Gastrocnemius medialis (tissue), 4 donors: Measurements from ENCODE around the gene LAMC2.

ENCODE experiments used
- CTCF ChIP-seq, 5 experiments: fragments of 450-650 bp in 3 of 5; fragments of 200-600 bp in 2 of 5; sonication (generic) in 2 of 5; IDR thresholded peaks in 4 of 5; conservative IDR thresholded peaks in 1 of 5; 1 replicate in 4 of 5; 2 replicates in 1 of 5; pipeline ENCODE4 v1.5.1; 2016 to 2019; ENCODE audit warnings: antibody characterized with exemption in 5 of 5, mild to moderate bottlenecking in 3 of 5, moderate library complexity in 3 of 5
- POLR2A ChIP-seq, 2 donors: fragments of 450-650 bp; IDR thresholded peaks; one replicate each; pipeline ENCODE4 v1.6.1; 2017; ENCODE audit warnings: antibody characterized with exemption in 2 of 2, mild to moderate bottlenecking in 2 of 2, moderate library complexity in 2 of 2

- TF ChIP-seq CTCF (IDR thresholded peaks at IDR 0.05 in 4 of 5, conservative IDR thresholded peaks at IDR 0.05 in 1 of 5) (no peak), POLR2A (IDR thresholded peaks at IDR 0.05) (no peak)
These were observed 7.0 kb upstream of the LAMC2 start for GRCh38 chr1:183179033-183179432.
